ENCODE results near the gene FBN1. TPM values are rescaled to one million over a fixed set of nuclear protein-coding genes. Genes with fewer than 3 reads are reported as not detected.

FBN1 gene
- total and polyA plus RNA-seq, 12 donors, result 5.6 to 84.6 (median 54.5) TPM

DNA sequence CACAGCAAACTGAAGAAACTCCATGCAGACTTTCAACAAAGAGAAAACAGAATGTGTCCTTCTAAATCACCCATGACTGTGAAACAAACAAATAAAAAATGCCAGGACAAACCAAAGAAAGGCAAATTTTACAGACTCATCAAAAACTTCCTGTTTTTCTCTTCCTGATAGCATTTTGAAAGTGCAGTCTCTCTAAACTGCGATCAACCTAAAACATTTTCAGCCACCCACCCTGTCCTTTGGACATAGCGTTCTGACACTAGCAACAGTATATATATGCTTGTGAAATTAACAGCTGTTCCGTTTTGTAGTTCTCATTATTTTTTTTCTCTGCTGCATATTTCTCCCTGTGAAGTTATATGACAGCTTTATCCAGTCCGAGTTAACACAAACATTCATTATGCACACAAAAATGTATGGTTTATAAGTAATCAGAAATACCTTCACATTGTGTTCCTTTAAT lies 151.7 kb downstream of the FBN1 start:
- no peaks in the 10 kb centered on the region for H3K9me3 ChIP-seq (replicated peaks in 1 of 3)
- peaks cover 0 to 11% of the 10 kb centered on the region in 2 donors for H3K4me1 ChIP-seq (replicated peaks in 1 of 2)
- no peaks in the 10 kb centered on the region for H3K27me3 ChIP-seq
- intact Hi-C loops (cut with DNase I), result no loop called here
- H3K4me3 ChIP-seq, result no peak overlapping the region
- DNase-seq, result no peak
- 74 to 78% (median 76%) methylated on average over 4 of the region's 4 CpGs for WGBS, 4 donors
- H3K36me3 ChIP-seq (replicated peaks in 1 of 2), result peaks cover 0 to 35% of the 10 kb centered on the region in 2 donors
- peak overlapping the region in 1 of 5 donors; percentile 53 for H3K27ac ChIP-seq
- no peak for TF ChIP-seq POLR2A (IDR thresholded peaks at IDR 0.05)
- TF ChIP-seq, protein P1, sequence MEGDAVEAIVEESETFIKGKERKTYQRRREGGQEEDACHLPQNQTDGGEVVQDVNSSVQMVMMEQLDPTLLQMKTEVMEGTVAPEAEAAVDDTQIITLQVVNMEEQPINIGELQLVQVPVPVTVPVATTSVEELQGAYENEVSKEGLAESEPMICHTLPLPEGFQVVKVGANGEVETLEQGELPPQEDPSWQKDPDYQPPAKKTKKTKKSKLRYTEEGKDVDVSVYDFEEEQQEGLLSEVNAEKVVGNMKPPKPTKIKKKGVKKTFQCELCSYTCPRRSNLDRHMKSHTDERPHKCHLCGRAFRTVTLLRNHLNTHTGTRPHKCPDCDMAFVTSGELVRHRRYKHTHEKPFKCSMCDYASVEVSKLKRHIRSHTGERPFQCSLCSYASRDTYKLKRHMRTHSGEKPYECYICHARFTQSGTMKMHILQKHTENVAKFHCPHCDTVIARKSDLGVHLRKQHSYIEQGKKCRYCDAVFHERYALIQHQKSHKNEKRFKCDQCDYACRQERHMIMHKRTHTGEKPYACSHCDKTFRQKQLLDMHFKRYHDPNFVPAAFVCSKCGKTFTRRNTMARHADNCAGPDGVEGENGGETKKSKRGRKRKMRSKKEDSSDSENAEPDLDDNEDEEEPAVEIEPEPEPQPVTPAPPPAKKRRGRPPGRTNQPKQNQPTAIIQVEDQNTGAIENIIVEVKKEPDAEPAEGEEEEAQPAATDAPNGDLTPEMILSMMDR (IDR thresholded peaks at IDR 0.05), result no peak

GRCh38 chr15:48493084-48493762 lies 152.3 kb downstream of the FBN1 start:
- peaks cover 0 to 11% of the 10 kb centered on the region in 2 donors for H3K4me1 ChIP-seq (replicated peaks in 1 of 2)
- DNase-seq, result peak in 1 of 7 donors; percentile 20

GRCh38 chr15:48486228-48486627 lies 159.3 kb downstream of the FBN1 start:
- DNase-seq, result no peak
- Histone ChIP-seq H3K4me3 (no peak overlapping the region), H3K27me3 (no peaks in the 10 kb centered on the region), H3K36me3 (replicated peaks in 1 of 2) (peaks cover 0 to 47% of the 10 kb centered on the region in 2 donors), H3K4me1 (replicated peaks in 1 of 2) (no peaks in the 10 kb centered on the region), H3K27ac (no peak overlapping the region), H3K9me3 (replicated peaks in 1 of 3) (no peaks in the 10 kb centered on the region)
- WGBS, 4 donors, result 84 to 100% (median 92%) methylated on average over 2 of the region's 2 CpGs
- intact Hi-C loops (cut with DNase I), result no loop called here
- no peak for TF ChIP-seq POLR2A (IDR thresholded peaks at IDR 0.05)
- TF ChIP-seq, protein P1 (IDR thresholded peaks at IDR 0.05), result no peak

More at GRCh38 chr15:48493084-48493762, 152.3 kb downstream of the FBN1 start:
- peak overlapping the region in 1 of 5 donors; percentile 53 for H3K27ac ChIP-seq
- H3K4me3 ChIP-seq, result no peak overlapping the region
- no peaks in the 10 kb centered on the region for H3K27me3 ChIP-seq
- 46 to 57% (median 53%) methylated on average over 1 of the region's 1 CpG for WGBS, 4 donors
- H3K9me3 ChIP-seq (replicated peaks in 1 of 3), result no peaks in the 10 kb centered on the region
- H3K36me3 ChIP-seq (replicated peaks in 1 of 2), result peaks cover 0 to 36% of the 10 kb centered on the region in 2 donors
- TF ChIP-seq, protein P1 (IDR thresholded peaks at IDR 0.05), result no peak
- no peak for TF ChIP-seq POLR2A (IDR thresholded peaks at IDR 0.05)
- intact Hi-C loops (cut with DNase I), result no loop called here

DNA sequence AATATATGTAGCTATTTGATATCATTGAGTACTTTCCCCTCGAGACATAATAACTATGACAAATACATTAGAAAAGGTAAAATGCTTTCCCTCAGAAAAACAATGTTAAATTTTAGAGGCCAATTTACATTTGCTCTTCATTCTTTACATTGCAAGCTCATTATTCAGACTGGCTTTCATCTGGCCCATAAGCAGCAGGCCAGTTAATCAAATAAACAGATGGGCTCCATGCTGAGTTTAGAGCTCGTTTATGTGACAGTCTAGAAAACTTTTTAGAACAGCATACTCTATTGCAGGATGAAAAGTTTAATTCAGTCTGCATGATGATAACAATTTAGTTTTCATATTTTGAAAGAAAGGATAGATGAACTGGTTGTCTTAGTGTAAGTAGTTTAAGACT lies 163.7 kb downstream of the FBN1 start:
- Histone ChIP-seq H3K4me3 (no peak overlapping the region), H3K27me3 (no peaks in the 10 kb centered on the region), H3K27ac (no peak overlapping the region), H3K36me3 (replicated peaks in 1 of 2) (peaks cover 0 to 13% of the 10 kb centered on the region in 2 donors), H3K9me3 (replicated peaks in 1 of 3) (no peaks in the 10 kb centered on the region), H3K4me1 (replicated peaks in 1 of 2) (no peaks in the 10 kb centered on the region)
- 84 to 94% (median 92%) methylated on average over 2 of the region's 2 CpGs for WGBS, 4 donors
- TF ChIP-seq, protein P1 (IDR thresholded peaks at IDR 0.05), result no peak
- TF ChIP-seq POLR2A (IDR thresholded peaks at IDR 0.05), result no peak
- intact Hi-C loops (cut with DNase I), result no loop called here
- DNase-seq, result no peak

Data from adrenal gland (tissue), 12 donors.